HG02885 (cell line): ENCODE results near the gene ONECUT3.
A peak's percentile ranks its signal among the peaks of the same experiment; 100 is the strongest.

Experiments
- ATAC-seq: cut with Tn5 transposase; IDR thresholded peaks from one replicate; pipeline ENCODE4 v1.9.1; 2021; ENCODE audit warnings: mild to moderate bottlenecking; ENCODE audit not compliant: unreplicated experiment, poor library complexity

The ONECUT3 gene

DNA sequence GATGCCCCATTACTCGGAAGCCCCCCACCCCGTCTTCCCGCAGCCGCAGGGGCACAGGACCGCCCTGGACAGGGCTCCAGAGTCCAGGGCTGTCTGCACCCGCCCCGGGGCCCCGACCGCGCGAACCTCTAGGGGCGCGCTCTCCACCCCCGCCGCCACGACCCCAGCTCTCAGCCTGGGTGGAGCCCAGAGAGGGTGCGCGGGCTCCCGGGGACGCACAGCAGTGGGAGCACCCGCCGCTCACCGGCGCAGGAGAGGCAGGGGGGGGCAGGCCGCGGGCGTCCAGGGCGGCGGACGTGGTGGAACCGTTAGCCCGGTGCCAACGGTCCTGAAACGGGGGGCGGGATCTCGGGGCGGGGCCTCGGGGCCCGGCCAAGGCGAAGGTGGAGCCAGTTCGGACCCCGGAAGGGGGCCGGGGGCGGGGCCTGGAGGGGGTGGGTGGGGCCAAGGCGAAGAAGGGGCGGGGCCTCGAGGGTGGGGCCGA is 58.7 kb downstream of the ONECUT3 start, which contains the start of gene ATP8B3:
ATP8B3 (minus strand) TSS at position 335 of the 484 bp plus-strand sequence. CDS start 540 bp downstream, outside the sequence.
- ATAC-seq: no peak

DNA sequence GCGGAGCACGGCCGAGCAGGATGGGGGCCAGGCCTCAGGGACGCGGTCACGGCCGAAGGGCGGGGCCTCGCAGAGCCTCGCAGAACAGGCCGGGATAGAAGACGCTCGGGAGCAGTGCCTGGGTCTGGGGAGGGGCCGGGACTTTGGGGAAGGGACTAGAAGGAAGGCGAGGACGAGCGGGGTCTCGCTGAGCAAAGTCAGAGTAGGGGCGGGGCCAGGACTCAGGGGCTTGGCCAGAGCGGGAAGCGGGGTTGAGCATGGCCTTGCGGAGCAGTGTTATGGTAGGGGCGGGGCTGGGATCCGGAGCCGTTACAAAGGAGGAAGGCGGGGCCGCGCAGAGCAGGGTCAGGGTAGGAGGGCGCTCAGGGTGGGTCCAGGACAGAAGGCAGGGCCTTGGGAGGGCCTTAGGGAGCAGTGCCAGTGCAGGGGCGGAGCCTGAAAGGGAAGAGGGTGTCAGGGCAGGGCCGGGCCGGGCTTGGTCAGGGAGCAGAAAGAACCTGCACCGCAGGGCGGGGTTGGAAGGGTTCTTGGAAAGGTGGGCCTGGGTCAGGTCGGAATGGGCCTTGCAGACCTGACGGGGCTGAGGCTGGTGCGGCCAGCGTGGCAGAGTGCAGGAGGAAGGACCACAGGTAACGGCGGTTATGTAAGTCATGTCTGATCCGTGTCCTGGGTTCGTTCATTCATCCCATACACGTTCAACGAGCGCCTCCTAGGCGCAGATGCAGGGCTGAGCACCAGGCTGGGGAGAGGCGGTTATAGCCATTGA is 59.3 kb downstream of the ONECUT3 start:
- ATAC-seq: peak; percentile 79

DNA sequence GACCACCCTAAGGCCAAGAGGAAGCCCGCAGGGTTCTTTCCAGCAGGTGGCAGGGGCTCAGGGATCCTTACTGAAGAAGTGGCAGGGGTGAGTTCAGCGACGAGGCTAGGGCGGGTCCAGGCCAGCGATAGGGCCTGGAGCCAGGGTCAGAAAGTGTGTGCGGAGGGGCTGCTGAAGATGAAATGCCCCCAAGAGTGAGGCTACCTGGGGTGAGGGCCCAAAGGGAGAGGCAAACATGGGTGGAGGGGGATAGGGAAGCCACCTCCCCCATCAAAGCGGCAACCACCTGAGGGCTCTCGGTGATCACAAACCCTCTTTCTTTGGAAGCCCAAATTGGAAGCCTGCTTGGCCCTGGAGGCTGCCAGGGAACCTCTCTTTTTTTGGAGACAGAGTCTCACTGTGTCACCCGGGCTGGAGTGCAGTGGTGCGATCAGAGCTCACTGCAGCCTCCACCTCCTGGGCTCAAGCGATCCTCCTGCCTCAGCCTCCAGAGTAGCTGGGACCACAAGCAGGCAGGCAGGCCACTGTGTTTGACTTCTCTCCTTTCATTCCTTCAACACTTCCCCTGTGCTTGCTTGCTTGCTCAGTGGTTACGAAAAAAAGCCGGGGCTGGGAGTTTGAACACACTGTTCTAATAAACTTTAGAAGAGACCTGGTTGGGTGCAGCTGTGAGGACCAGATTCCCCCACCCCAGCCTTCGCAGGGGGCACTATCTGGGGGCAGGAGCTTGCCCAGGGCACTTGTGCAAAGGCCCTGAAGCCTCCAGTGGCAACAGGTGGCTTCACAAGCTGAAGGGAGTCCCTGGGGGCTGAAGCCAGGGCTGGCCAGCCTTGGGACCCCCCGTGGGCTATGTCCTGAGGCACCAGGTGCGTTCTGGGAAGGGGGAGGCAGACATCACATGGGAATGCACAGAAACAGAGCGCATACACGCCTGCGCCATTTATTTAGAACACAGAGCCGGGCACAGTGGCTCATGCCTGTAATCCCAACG is 60.2 kb downstream of the ONECUT3 start:
- no peak for ATAC-seq

DNA sequence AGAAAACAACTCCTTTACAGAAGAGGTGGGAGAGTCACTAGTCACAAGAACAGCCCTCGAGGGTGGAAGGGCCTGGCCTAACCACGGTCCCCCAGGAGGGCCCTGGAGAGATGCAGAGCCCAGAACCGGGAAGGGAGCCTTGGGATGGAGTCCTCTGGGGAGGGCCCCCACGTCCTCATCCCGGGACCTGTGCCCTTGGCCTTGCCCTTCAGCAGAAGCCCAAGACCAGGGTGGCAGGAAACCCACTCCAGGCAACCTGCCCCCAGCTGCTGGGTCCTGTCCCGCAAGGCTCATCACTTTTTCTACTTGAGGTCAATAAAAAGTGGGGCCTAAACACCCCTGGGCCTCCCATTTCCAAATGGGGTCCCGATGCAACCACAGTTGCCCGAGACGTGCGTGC is 61.1 kb downstream of the ONECUT3 start:
- ATAC-seq: no peak

DNA sequence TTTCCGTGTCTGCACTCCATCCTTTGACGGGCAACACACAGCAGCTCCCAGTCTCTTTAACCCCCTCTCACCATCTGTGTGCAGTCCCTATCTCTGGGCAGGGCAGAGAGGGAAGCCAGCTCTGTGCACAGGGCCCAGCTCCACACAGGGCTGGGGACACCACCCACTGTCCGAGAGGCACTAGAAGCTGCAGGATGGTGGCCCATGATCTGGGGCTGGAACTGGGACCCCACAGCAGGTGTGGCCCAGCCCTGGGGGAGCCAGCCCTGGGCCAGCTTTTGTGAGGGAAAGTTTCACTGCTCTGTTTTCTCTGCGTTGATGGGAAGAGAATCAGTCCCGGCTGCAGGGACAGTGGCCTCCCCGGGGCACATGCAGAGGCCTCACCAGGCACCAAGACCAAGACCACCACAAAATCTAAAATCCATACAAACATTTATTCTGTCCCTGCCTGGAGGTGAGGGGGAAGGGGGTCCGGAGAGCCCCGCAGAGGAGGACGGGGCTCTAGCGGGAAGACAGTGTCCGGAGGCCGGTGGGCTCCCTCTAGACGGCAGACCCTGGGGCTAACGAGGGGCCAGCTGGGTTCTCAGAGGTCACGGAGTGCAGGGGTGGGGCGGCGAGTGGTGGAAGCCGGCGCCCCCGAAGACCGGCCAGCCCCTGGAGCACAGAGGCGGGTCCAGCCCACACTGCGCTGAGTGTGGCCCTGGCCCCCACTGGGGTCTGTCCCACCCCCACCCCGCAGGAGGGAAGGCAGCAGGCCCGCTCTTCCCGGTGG is 61.7 kb downstream of the ONECUT3 start:
- no peak for ATAC-seq

DNA sequence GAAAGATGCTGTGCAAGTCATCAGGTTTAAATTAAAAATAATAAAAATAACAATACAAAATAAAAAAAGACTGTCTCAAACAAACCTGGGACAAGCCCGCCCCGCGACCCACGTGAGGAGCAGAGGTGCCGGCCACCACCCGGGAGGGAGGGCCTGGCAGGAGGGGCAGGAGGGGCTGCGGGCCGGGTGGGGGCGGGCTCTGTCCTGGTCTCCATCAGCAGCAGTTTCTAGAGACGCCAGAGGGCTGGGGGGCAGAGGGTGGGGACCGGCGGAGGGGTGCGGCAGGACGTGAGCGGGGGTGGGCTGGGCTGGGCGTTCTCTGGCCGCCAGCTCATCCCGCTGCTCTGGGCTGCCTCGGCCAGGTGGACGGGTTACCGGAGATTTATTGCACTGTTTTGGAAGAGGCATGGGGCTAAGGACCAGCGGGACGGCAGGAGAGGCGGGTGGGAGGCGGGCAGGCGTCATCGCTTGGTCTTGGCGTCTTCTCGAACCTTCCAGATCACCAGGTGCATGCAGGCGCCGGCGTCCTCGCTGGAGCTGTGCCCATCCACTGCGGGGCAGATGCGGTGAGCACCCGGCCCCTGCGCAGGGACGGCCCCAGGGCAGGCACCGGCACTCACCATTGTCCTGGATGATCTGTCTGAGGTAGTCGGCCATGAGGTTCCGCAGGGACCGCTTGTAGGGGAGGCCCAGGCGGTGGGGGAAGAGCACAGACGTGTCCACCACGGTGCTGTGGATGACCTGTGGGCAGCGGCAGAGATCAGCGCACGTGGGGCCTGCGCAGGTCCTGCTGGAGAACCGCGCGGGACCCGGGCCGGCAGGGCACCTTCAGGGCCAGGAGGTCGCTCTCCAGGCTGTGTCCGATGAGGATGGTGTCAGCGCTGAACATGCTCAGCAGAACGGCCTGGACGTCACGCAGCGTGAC is 62.6 kb downstream of the ONECUT3 start:
- ATAC-seq: no peak

DNA sequence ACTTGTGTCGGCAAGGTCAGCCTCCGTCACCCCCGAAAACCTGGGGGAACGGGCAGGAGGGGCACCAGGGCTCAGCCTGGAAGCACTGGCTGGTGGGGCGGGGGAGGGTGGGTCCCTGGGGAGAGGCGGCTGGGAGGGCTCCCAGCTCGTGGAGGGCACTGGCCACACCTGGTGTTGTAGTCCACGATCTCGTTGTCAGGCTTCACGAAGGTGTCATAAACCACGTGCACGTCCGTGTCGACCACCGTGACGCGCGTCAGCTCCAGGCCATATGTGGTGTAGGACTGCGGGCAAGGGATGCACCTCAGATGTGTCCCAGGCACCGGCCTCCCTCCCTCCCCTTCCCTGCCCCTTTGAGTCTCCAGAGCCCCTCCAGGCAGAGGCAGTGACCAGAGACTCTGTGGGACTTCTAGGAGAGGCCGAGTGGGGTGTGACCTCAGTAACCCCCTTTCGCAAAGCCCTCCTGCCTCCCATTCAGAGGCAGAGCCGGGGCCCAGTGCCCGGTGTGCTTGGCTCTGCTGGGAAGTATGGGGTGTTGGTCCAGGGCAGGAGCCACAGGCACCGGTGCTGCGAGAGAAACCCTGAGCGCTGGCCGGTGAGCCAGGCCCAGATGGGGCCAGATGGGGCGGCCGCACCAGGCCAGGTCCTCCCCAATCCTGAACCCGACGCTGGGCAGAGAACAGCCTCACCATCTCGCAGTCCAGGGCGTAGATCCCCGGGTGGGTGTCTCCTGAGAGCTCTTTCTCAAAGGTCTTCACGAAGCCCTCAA is 63.4 kb downstream of the ONECUT3 start:
- ATAC-seq: no peak

DNA sequence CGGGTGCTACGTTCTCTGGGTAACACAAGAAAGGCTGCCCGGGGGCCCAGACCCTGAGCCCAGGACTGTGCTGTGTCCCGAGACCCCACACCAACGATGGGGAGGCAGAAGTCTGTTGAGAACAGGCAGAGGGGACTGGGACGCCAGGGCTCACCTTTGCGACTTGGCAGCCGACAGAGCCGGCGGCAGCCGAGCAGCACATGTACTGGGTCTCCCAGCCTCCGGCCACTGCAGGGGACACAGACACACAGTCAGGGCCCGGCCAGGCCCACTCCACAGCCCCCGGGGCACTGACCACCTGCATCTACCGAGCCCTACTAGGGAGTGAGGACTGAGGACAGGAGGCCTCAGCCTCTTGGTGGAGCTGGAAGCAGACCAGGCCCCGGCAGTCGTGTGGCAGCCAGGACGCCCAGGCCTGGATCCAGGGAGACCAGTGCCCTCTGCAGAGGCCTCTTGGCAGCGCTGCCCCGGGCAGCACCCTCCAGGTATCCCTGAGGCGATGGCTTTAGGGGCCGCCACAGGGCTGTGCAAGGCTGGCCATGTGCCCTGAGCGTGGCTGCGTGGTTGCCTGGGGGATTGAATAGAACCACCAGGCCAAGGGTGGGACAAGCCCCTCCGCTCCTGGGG is 64.4 kb downstream of the ONECUT3 start:
- no peak for ATAC-seq

DNA sequence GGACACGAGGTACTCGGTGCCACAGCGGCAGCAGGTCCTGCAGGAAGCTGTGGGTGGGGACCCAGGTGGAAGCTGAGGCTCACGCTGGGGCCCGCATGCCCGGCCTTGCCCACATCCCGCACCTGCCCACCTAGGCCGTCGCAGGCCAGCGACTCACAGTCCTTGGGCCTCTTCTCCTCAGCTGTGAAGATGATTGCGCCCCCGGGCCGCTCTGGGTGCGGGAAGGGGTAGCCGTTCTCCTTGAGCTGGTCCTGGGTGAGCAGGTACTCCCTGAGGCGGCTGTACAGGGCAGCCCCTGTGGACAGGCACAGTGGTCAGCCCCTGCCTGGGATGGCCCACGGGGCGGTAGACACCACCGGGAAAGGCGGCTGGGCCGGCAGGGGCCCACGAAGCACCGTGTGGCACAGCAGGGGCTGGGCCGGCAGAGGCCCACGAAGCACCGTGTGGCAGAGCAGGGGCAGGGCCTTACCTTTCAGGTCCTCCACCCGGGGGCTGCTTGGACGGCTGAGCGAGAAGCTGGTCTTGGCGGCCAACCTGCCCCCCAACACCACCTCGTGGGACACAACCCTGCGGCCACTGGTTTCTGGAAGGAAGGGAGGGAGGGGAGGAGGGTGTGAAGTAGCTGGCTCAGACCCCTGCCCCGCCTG is 65.4 kb downstream of the ONECUT3 start:
- no peak for ATAC-seq

DNA sequence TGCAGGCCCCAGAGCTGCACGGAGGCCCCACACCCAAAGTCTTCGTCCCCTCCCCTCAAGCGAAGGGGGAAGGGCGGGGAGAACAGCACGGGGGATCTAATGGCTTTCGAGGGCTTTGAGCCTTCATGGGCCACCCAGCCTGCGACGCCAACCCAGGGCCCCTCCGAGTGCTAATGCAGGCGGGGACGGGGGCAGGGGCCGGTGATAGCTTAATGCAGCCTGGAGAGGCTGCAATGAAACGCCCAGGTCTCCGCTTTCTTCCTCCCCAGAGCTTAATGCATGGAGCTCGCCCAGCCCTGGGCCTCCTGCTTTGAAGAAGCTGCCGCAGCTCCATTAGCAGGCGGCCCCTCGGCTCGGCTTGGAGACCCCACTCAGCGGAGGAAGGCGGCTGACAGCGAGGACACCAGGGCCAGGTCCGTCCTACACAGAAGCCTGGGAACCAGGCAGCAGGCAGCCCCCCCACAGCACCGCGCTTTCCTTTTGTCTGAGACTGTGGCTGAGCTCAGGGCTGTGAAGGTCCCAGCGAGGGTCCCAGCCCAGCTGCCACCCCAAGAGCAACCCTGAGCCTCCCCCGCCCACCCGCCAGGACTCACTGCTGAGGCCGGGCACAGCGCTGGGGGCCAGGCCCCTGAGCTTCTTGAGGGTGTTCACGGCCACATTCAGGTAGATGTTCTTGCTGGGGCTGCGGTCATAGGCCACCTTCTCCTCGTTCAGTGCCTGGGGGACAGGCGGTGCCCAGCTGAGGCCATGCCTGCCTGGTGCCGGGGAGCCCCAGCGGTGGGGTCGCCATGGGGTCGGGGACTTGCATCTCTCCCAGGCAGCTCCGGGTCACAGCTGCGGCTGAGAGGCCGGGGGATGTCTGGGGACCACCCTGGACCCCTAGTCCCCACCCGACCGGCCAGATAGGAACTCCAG is 66.3 kb downstream of the ONECUT3 start:
- ATAC-seq: no peak

DNA sequence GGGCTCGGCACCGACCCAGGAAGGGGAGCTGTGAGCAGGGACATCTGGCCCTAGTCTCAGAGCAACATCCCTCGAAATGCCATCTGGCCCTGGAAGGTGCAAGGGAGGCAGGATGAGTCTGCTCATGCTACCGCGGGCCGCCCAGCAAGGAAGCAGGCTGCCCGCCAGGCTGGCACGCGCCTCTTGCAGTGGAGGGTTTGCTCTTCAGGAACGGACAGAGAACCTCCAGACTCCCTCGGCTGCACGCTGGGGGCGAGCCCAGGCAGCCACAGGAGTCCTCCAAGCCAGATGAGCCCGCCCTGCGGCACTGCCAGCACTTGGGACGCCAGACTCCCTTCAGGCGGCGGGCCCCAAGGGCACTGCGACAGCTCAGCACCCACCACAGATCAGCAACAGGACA is 68.9 kb downstream of the ONECUT3 start:
- ATAC-seq: no peak

DNA sequence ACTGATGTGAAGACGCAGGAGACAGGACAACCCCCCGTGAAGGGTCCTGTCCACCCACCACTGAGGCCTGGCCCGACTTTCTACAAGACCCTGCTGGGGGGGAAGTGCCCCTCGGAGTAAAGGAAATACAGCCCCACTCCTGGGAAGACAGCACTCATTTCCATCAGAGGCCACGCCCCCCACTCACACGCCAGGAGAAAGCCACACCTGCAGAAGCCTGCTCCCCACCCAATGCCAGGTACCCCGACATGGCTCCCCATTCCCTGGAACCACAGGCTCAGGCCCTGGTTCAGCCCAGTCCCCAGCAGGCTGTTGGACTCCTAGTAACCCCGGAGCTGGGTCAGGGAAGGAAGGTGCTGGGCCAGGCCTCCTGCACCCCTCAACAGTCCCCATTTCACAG is 69.7 kb downstream of the ONECUT3 start:
- ATAC-seq: no peak

DNA sequence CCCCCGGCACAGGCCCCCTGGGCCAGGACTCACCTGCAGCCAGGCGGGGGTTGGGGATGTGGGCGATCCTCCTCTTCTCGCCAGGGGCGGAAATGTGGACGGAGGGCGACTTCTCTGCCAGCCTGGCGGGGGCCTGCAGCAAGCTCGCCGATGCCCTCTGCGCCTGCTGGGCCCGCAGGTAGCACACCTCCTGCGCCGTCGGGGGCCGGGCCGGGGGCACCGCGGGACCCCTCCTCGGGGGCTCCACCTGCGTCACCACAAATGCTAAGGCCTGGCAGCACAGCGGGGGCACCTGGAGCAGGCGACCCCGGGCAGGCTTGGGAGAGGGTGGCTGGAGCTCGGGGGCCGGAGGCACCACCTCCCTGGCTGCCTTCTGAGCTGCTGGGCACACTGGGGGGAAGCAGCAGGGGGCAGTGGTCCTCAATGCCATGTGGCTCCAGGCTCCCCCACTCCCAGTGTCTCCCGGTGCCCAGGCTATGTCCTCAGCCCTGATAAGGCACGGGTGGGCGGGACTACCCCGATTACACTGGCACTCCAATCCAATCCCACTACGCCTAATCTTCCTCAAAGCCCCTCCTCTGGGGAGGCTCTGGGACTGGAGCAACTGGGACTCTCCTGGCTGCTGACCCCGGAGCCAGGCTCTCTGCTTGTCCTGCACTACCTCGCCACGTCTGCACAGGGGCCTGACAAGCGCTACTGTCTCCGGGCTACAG is 70.4 kb downstream of the ONECUT3 start:
- no peak for ATAC-seq

DNA sequence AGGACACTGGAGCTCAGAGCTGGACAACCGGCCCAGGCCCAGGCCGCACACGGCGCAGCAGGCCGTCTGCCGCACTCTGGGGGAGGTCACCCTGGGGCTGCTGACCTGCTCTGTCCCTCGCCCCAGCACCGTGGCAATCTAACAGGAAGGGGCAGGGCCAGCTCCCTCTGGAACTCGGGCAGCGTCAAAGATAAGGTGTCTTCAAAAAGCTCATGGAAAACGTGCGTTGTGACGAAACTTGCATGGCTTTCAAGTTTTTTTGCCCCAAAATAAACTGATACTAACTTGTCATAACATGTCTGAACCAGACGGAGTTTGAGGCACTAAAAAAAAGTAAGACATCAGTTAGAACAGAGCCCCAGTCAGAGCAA is 70.9 kb downstream of the ONECUT3 start:
- no peak for ATAC-seq

DNA sequence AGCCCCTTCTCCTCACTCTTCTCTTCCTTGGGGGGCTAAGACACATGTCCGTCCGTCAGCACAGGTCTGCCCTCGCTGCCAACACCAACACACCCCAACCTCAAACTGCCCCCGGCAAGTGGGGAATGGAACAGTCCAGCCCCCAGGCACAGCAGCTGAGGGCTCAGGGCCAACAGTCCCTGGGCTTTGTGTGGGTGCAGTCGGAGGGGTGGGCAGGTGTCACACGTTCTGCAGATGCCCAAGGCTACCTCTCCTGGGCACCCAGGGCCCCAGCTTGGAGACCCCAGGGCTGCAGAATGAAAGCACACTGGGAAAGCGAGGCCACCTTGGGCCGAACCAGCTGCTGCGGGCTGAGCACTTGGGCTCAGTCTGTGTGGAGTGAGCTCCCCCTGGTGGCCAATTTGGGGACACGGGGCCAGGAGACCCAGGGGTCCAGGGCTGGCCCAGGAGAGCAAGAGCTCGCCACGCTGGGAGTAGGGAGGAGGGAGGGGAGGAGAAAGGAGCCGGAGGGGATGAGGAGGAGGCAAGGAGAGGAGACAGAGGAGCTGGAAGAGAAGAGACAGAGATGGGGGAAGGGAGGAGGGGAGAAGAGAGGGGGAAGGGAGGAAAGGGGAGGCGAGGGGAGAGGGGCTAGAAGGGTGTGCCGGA is 72.7 kb downstream of the ONECUT3 start:
- ATAC-seq: peak; percentile 41
